ENCODE results near the gene SHISA8.

GRCh38 chr22:41946629-41947423 is 32.0 kb upstream of the SHISA8 start, which contains the start of gene CENPM:
- TF ChIP-seq CTCF (IDR thresholded peaks at IDR 0.05; ENCODE audit: low read length), result no peak
- TF ChIP-seq EZH2 (IDR thresholded peaks at IDR 0.05; ENCODE audit: borderline replicate concordance, low read length), result no peak

Data from OCI-LY1 (cell line).